Hematopoietic multipotent progenitor cell (in vitro differentiated cells): Measurements from ENCODE around the gene CNIH4. TPM values are rescaled to one million over a fixed set of nuclear protein-coding genes. Genes with fewer than 3 reads are reported as not detected.
"Not testable (repeated sequence)": the region's sequence is repeated elsewhere in the genome, so short reads cannot be mapped to it uniquely, and the experiment has no call there.

ENCODE experiments used
- DNase-seq, 3 donors: peaks; one replicate each; pipeline ENCODE4 v3.0.0-alpha.2; 2011 to 2015; ENCODE audit warnings: low read depth in 2 of 3, low spot score in 2 of 3
- total RNA-seq: library from RNA; depleted of rRNA; stranded (reverse); fragments of >200 nt; gene quantifications from one replicate; pipeline ENCODE4 v1.2.3, GENCODE V29; 2012

Gene CNIH4
- 13.5 TPM for total RNA-seq

- DNase-seq = peak; percentile 74 to 96 (median 93)
Measured at GRCh38 chr1:224356685-224357625, at the start of gene CNIH4. Gene CNIH4 (plus strand): TSS chr1:224356879. CDS start chr1:224356925, 46 bp downstream.

GRCh38 chr1:224308064-224308463 is 48.6 kb upstream of the CNIH4 start:
- DNase-seq = no peak

GRCh38 chr1:224311503-224311902 is 45.2 kb upstream of the CNIH4 start:
- DNase-seq = not testable (repeated sequence)

- DNase-seq = no peak
Measured at GRCh38 chr1:224312025-224312424, 44.7 kb upstream of the CNIH4 start.

GRCh38 chr1:224317383-224318045 is 39.2 kb upstream of the CNIH4 start:
- no peak for DNase-seq

GRCh38 chr1:224321706-224322105 is 35.0 kb upstream of the CNIH4 start:
- no peak for DNase-seq

GRCh38 chr1:224325959-224326358 is 30.7 kb upstream of the CNIH4 start:
- DNase-seq = no peak

GRCh38 chr1:224328644-224329043 is 28.0 kb upstream of the CNIH4 start:
- no peak for DNase-seq

GRCh38 chr1:224329484-224329841 is 27.2 kb upstream of the CNIH4 start:
- no peak for DNase-seq

- peak; percentile 65 to 91 (median 86) for DNase-seq
Measured at GRCh38 chr1:224329842-224330753, 26.6 kb upstream of the CNIH4 start, which contains the start of gene NVL. Gene NVL (minus strand): TSS chr1:224330172. CDS start chr1:224330127, 45 bp downstream.

- DNase-seq = peak in 1 of 3 donors; percentile 14
Measured at GRCh38 chr1:224331326-224331725, 25.4 kb upstream of the CNIH4 start.

- no peak for DNase-seq
Measured at GRCh38 chr1:224331824-224332223, 24.9 kb upstream of the CNIH4 start.

GRCh38 chr1:224333309-224333926 is 23.3 kb upstream of the CNIH4 start:
- DNase-seq = peak; percentile 25 to 90 (median 76)

GRCh38 chr1:224333939-224334786 is 22.5 kb upstream of the CNIH4 start:
- peak in 2 of 3 donors; percentile 65 to 85 for DNase-seq

- DNase-seq = no peak
Measured at GRCh38 chr1:224338150-224338838, 18.4 kb upstream of the CNIH4 start.

- DNase-seq = no peak
Measured at GRCh38 chr1:224339442-224340033, 17.1 kb upstream of the CNIH4 start.

GRCh38 chr1:224340453-224341384 is 16.0 kb upstream of the CNIH4 start:
- DNase-seq = peak in 1 of 3 donors; percentile 12
